ENCODE measurements around the gene CLDN9. TPM values are rescaled to one million over a fixed set of nuclear protein-coding genes. Genes with fewer than 3 reads are reported as not detected.

CLDN9 gene
- total and polyA plus RNA-seq, 7 donors = 0.12 to 2.2 (median 0.74) TPM

DNA sequence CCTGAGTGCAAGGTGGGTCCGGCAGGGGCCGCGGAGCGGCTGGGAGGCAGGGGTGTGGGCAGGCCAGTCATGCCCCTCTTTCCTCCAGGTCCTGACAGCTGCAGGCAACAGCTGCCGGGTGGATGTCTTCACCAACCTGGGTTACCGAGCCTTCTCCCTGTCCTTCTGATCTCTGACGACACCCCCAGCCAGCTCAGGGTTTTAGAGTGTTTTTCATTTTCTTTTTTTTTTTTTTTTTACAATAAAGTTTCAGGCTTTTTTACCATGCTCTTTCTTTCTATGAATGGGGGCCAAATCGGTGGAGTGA is 14.7 kb downstream of the CLDN9 start:
- 81 to 88% (median 83%) methylated on average over 8 of the region's 8 CpGs for WGBS, 3 donors
- TF ChIP-seq, protein P1, sequence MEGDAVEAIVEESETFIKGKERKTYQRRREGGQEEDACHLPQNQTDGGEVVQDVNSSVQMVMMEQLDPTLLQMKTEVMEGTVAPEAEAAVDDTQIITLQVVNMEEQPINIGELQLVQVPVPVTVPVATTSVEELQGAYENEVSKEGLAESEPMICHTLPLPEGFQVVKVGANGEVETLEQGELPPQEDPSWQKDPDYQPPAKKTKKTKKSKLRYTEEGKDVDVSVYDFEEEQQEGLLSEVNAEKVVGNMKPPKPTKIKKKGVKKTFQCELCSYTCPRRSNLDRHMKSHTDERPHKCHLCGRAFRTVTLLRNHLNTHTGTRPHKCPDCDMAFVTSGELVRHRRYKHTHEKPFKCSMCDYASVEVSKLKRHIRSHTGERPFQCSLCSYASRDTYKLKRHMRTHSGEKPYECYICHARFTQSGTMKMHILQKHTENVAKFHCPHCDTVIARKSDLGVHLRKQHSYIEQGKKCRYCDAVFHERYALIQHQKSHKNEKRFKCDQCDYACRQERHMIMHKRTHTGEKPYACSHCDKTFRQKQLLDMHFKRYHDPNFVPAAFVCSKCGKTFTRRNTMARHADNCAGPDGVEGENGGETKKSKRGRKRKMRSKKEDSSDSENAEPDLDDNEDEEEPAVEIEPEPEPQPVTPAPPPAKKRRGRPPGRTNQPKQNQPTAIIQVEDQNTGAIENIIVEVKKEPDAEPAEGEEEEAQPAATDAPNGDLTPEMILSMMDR (IDR thresholded peaks at IDR 0.05) = no peak
- ATAC-seq = no peak
- H3K4me3 ChIP-seq = no peak overlapping the region
- peaks cover 0 to 35% (median 18%) of the 10 kb centered on the region in 3 donors for H3K27me3 ChIP-seq (ENCODE audit: insufficient read depth in 3 of 3, low read length in 2 of 3)
- H3K9me3 ChIP-seq = no peaks in the 10 kb centered on the region
- H3K27ac ChIP-seq = peak overlapping the region; percentile 50
- intact Hi-C loops (cut with DNase I) = no loop called here
- H3K36me3 ChIP-seq (ENCODE audit: insufficient read depth in 1 of 2, low read depth in 1 of 2) = peaks cover 0 to 25% of the 10 kb centered on the region in 2 donors
- no peak for DNase-seq
- peaks cover 27% of the 10 kb centered on the region for H3K4me1 ChIP-seq

DNA sequence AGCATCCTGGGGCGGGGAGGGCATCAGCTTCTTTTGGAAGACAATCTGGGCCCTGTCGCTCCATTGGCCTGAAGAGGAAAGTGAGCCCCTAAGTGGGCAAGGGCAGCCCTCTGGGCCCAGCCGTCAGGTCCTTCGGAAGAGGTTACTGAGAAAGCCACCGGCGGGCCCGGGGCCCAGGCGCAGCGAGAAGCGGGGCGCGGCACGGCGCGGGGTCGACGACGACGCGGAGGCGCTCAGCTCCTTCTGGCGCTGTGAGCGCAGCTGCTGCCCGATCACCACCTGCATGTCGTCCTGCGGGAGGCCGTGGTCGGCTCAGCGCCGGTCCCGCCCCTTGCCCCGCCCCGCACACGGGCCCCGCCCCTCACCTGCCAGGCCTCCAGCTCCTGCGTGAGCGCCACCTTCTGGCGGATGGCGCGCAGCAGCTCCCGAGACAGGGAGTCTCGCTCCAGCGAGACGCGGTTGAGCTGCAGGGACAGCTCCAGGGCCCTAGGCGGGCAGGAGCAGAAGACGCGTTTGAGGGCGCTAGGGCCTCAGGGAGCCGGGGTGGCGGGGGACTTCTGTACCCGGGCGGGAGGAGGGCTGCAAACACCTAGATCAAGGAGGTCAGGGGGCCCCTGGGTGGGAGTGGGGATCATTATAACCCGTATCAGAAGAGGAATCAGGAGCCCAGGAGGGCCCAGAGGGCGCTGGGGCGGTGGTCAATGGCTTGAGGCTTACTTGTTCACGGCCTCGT is 15.4 kb downstream of the CLDN9 start:
- H3K27me3 ChIP-seq (ENCODE audit: insufficient read depth in 3 of 3, low read length in 2 of 3) = peaks cover 0 to 38% (median 18%) of the 10 kb centered on the region in 3 donors
- H3K4me3 ChIP-seq = peak overlapping the region; percentile 28
- TF ChIP-seq, protein P1 (IDR thresholded peaks at IDR 0.05) = peak; percentile 77
- H3K9me3 ChIP-seq = no peaks in the 10 kb centered on the region
- peak overlapping the region; percentile 50 for H3K27ac ChIP-seq
- DNase-seq (peak; percentile 80 to 90), ATAC-seq (peak; percentile 32 to 55 (median 53))
- 15 to 23% (median 20%) methylated on average over 36 to 58 of the region's 58 CpGs for WGBS, 3 donors
- intact Hi-C loops (cut with DNase I) = no loop called here
- peaks cover 0 to 25% of the 10 kb centered on the region in 2 donors for H3K36me3 ChIP-seq (ENCODE audit: insufficient read depth in 1 of 2, low read depth in 1 of 2)
- peaks cover 20% of the 10 kb centered on the region for H3K4me1 ChIP-seq

DNA sequence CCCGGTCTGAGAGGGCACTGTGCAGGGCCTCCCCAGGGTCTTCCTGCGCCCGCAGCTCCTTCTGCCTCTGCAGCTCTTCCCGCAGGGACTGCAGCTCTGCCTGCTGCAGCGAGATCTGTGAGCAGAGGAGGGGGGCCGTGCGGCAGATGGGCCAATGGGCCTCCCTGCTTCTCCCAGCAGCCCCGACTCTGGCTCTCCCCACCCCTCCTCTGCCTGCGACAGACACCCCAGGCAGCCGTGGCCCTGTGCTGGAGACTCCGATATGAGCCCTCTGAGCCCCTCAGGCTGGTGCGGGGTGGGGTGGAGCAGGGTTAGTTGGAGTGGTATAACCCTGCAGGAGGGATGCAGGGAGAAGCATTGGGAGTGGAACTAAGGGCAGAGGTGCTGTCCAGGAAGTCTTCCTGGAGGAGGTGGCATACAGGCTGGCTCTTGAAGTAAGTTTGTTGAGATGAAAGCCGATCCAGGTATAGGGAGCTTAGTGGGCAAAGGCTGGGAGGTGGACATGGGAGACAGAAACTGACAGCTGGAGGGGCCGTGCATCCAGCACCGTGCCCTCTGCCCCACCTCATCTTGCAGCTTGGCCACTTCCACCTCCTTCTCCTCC is 16.1 kb downstream of the CLDN9 start:
- intact Hi-C loops (cut with DNase I) = no loop called here
- ATAC-seq (no peak), DNase-seq (no peak)
- H3K4me3 ChIP-seq = peak overlapping the region; percentile 28
- TF ChIP-seq, protein P1 (IDR thresholded peaks at IDR 0.05) = no peak
- H3K36me3 ChIP-seq (ENCODE audit: insufficient read depth in 1 of 2, low read depth in 1 of 2) = peaks cover 0 to 25% of the 10 kb centered on the region in 2 donors
- H3K27ac ChIP-seq = no peak overlapping the region
- H3K27me3 ChIP-seq (ENCODE audit: insufficient read depth in 3 of 3, low read length in 2 of 3) = peaks cover 0 to 44% (median 18%) of the 10 kb centered on the region in 3 donors
- peaks cover 18% of the 10 kb centered on the region for H3K4me1 ChIP-seq
- WGBS, 3 donors = 21 to 28% (median 22%) methylated on average over 12 to 15 of the region's 15 CpGs
- no peaks in the 10 kb centered on the region for H3K9me3 ChIP-seq

DNA sequence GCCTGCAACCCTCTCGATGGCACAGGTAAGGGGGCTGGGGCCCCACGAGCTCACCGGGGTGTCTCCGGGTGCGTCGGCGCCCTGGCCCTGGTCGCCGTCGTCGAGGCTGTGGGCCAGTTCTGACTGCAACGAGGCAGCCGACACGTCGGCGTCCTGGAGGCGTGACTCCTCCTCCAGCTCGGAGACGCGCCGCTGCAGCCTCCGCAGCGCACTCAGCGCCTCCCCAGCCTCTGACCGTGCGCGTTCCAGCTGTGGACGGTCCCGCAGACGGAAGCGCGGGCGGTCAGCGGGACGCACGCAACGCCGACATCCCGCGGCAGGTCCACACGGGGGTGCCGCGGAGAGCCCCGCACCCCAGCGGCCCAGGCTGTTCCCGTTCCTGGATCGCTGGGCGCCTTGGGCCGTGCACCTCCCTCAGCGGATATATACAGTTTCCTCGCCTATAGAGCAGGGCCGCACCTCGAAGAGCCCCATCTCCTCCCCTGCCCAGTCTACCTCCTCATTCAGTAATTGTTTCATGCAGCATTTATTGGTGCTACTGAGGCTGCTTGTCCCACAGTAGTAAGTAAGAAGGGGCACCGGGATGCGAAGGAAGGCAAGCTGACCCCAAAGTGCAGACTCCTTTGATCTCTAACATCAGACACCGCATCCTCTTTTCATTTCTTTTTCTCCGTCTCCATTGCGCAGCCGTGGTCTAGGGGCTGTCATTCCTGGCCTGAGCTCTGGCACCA is 16.9 kb downstream of the CLDN9 start:
- Histone ChIP-seq H3K4me3 (no peak overlapping the region), H3K4me1 (peaks cover 16% of the 10 kb centered on the region), H3K27ac (no peak overlapping the region), H3K36me3 (ENCODE audit: insufficient read depth in 1 of 2, low read depth in 1 of 2) (peaks cover 0 to 25% of the 10 kb centered on the region in 2 donors), H3K27me3 (ENCODE audit: insufficient read depth in 3 of 3, low read length in 2 of 3) (peaks cover 0 to 53% (median 18%) of the 10 kb centered on the region in 3 donors), H3K9me3 (no peaks in the 10 kb centered on the region)
- ATAC-seq (no peak), DNase-seq (no peak)
- intact Hi-C loops (cut with DNase I) = no loop called here
- whole genome bisulfite sequencing, 3 donors = 8 to 14% (median 13%) methylated on average over 30 to 59 of the region's 59 CpGs
- TF ChIP-seq, protein P1 (IDR thresholded peaks at IDR 0.05) = no peak

Data from psoas muscle (tissue), 8 donors.